ENCODE results near the gene RNF121. TPM values are rescaled to one million over a fixed set of nuclear protein-coding genes. Genes with fewer than 3 reads are reported as not detected.
A peak's percentile ranks its signal among the peaks of the same experiment; 100 is the strongest.

The RNF121 gene
- total RNA-seq, 1 donor from 2014 or later, result 27.8 TPM

DNA sequence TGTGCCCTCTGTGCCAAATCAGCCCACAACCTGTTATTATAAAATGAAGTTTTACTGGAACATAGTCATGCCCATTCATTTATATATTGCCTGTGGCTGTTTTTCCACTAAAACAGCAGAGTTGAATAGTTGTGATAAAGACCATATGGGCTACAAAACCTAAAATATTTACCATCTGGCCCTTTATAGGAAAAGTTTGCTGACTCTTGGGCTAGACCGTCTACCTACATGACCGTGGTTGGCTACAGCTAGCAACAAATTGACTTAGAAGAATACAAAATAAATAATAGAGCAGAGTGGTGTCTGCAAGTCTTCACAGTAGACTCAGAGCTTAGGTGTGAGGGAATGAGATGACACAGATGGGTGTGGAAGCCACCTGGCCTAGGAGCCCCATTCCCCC is 58.7 kb downstream of the RNF121 start:
- no peak for DNase-seq (ENCODE audit: low read depth in 2 of 2)

DNA sequence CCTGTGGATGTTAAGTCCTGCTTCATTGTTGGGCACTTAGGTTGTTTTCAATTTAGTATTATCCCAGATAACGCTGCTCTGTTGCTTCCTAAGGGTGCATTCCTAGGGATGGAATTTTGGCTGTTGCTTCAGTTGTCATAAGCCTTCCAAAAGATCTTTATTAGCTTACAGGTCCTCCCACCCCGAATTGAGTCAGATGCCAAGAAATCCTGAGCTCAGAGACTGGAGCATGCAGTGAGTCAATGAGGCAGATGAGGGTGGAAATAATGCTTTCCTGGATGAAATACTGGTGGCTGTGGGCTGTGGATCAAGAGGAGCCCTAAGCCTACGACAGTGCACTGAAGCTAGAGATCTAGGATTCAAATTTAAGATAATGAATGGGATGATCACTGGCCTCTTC is 59.2 kb downstream of the RNF121 start:
- peak in 1 of 2 donors; percentile 32 for DNase-seq (ENCODE audit: low read depth in 2 of 2)

DNA sequence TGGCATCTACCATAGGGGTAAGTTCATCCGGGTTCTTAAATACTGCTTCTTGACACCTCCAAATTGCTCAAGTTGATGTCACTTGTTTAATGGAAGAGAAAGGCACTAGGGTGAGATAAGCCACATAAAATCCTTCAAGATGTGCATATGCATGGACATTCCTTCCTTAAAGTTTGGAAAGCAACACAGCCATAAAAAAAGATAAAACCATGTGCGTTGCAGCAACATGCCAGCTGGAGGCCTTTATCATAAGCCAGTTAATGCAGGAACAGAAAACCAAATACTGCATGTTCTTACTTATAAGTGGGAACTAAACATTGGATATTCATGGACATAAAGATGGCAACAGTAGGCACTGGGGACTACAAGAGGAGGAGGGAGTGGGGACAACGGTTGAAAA is 61.9 kb downstream of the RNF121 start:
- no peak for DNase-seq (ENCODE audit: low read depth in 2 of 2)

DNA sequence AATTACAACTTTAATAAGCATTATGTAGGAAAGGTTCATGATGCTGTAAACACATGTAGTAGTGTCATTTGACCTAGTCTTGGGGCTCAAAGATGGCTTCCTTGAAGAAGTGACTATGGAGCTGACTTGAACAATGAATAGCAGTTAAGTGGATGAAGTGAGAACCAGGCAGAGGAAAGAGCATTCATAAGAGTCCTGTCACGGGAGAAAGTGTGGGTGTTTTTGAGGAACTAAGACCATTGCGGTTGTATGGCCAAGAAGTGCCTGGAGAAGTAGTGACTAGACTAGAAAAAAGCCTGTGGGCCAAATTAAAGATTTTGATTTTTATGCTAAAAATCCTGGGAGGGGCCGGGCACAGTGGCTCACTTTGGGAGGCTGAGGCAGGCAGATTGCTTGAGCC is 62.6 kb downstream of the RNF121 start:
- DNase-seq (ENCODE audit: low read depth in 2 of 2), result no peak

DNA sequence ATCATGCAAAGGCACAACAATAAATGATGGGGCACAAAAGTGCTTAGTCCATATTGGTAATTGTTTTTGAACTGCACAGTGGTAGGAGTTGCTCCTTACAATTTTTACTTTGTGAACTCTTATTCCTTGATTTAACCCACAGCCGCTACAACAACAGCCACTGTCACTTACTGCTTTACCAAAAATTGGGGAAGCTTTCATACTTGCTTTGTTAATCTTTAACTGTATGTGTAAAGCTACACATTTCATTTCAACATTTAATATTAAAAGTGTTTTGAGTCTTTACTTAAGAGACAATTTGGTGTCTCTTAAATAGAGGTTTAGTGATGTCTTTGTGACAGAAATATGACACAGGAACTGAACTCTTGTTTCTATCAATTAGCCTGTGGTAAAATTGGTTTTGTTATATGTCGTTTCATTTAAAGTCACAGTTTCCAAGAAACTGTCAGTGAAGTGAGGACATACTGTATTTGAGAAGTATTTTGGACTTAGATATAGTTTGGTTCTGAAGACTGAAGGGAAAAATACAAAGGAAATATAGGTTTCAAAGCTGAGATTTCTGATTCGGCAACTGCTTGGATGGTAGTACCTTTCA is 63.4 kb downstream of the RNF121 start:
- no peak for DNase-seq (ENCODE audit: low read depth in 2 of 2)

DNA sequence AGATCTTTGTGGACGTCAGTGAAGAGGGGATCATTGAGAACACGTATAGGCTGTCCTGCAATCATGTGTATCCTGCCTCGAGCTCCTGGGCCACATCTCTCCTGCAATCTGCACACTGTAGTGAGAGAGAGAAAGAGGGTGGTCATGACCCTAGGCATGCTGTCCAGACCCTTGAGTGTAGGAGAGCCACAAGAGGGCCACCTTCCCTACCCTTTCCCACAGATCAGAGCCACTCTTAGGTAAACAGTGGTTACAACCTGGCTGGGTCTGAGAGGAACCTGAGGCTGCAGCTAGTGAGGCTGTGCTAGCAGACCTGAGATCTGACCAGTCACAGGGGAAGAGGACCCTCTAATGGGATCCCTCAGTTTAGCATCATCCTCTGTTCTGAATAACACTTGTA is 65.9 kb downstream of the RNF121 start:
- DNase-seq (ENCODE audit: low read depth in 2 of 2), result no peak

DNA sequence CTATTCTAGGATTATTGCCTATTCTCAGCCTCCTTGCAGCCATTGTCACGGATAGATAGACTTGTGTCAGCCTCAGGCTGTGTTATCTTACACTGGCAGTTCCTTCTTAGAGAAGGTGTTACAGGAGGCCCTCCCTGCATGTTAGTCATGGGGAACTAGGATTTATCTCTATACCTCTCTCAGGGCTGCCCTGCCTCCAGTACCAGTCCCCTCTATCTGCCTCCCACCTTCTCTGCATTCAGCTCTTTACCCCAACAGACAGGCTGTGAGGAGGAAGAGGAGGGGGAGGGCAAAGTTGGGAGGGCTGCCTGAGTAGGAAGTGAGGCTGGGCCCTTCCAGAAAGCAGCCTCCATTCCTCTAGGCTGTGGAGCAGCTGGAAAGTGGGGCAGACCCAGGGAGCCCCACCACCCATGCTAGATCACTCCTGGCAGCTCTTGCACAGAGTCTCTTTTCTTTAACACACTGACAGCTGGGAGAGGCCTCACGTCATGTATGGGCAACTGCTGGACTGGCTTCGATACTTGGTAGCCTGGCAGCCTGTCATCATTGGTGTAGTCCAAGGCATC is 67.0 kb downstream of the RNF121 start:
- no peak for DNase-seq (ENCODE audit: low read depth in 2 of 2)

DNA sequence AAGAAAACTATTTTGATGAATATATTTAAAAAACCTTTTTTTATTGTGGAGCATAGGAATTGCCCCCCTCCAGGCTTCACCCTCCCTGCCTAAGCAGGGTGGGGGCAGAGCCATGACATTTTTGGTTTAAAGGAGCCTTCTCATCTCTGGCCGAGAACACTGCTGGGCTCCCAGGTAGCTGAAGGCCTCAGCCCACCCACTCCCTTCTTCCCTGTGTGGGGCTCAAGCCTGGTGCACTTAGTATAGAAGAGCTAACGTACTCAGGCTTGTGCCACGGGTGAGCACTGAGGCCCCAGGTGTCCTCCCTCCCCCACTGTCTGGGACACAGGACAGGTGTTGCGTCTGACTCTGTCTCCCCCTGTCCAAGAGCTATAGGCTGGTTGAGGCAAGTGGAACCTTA is 67.7 kb downstream of the RNF121 start:
- no peak for DNase-seq (ENCODE audit: low read depth in 2 of 2)

DNA sequence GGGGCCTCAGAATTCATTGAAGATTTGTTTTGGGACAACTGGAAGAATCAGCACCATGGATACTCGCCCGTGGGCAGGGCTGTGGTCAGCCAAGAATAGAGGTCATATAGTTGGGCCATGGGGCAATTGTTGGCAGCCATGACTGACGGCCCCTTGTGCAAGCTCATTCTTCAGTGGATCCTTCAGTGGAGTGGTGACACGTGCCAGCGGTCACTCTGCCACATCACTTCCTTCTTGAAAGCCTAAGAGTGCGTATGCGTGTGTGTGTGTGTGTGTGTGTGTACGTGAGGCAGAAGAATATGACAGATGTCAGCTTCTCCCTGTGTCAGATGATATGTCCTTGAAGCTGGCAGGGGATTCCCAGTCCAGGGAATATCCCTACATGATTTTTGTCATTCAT is 68.1 kb downstream of the RNF121 start:
- DNase-seq (ENCODE audit: low read depth in 2 of 2), result no peak

DNA sequence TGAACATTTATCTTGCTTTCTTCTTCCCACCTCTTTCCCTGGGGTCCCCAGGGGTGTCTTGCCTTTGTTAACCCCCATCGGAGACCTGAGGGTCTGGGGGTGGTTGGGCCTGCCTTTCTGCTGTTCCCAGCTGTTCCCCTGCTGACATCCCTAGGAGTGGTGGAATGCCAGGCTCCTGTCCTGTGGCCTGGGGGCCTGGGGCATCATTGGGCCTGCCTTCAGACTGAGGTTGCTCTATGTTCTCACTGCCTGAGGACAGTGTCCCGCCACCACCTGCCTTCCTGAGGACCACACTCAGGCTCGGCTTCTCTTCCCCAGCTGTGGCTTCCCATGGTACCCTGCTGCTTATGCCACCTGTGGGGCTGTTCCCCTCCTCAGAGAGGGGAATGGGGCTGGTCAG is 68.7 kb downstream of the RNF121 start:
- no peak for DNase-seq (ENCODE audit: low read depth in 2 of 2)

DNA sequence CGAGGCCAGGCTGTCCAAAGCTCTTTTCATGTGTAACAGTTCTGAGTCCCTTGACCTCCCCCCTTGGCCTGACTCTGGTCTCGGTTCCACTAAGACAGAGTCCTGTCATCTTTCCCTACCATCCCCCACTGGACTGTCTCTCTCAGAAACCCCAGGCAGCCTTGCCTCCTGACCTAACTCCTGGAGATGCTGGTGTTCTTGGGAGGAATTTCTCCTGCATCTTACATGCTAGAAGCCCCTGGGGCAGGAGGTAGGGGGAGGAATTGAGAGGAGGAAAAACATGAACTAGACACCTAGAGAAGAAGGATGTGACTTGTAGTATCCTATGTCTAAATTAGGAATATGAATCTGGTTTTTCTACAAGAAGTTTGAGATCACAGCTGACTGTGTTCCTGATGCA is 69.2 kb downstream of the RNF121 start:
- DNase-seq (ENCODE audit: low read depth in 2 of 2), result no peak

DNA sequence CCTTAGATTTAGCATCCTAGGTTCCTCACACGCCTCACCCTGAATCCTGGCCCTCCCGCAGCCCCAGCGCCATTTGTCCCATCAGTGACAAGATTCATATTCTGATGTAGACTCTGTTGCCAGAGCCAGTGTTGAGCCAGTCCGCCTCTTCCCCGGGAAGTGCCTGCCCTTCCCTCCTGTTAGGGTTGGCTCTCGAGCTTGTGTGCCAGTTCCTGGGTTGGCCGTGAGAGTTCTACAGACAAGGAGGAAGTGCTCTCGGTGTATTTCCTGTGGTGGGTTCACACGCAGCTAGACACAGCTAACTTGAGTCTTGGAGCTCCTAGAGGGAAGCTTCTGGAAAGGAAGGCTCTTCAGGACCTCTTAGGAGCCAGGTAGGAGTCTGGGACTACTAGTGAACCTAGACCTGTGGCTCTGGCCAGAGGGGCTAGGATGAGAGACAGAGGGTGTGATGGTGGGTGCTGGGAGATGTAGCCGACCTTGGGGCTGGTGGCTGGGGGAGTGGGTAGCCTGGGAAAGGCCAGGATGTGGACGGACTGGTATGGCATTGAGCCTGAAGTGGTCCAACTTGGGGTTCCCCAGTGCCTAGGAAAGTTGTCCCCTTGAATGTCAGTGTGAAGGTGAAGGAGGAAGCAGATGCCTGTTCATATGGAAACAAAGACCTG is 69.9 kb downstream of the RNF121 start, which contains the start of gene IL18BP:
IL18BP (plus strand) TSS at position 261 of the 662 bp plus-strand sequence. CDS start 1,076 bp downstream, outside the sequence.
- peak; percentile 47 to 70 for DNase-seq (ENCODE audit: low read depth in 2 of 2)

DNA sequence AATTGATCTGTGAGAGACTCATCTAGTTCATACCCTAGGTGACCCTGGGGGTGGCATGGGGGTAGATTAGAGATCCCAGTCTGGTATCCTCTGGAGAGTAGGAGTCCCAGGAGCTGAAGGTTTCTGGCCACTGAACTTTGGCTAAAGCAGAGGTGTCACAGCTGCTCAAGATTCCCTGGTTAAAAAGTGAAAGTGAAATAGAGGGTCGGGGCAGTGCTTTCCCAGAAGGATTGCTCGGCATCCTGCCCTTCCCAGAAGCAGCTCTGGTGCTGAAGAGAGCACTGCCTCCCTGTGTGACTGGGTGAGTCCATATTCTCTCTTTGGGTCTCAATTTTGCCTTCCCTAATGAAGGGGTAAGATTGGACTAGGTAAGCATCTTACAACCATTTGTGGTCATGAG is 70.5 kb downstream of the RNF121 start:
- DNase-seq (ENCODE audit: low read depth in 2 of 2), result peak; percentile 23 to 61

DNA sequence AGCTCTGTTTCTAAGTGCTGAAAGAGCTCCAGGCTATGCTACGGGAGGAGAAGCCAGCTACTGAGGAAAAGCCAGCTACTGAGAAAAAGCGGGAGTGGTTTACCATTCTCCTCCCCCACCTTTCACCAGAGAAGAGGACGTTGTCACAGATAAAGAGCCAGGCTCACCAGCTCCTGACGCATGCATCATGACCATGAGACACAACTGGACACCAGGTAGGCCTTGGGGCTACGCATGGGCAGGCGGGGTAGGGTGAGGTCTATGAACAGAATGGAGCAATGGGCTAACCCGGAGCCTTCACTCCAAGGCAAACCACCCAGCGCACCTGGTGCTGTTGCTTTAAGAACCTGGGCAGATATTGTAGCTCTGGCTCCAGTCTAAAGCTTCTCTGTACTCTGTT is 71.0 kb downstream of the RNF121 start:
- DNase-seq (ENCODE audit: low read depth in 2 of 2), result no peak

DNA sequence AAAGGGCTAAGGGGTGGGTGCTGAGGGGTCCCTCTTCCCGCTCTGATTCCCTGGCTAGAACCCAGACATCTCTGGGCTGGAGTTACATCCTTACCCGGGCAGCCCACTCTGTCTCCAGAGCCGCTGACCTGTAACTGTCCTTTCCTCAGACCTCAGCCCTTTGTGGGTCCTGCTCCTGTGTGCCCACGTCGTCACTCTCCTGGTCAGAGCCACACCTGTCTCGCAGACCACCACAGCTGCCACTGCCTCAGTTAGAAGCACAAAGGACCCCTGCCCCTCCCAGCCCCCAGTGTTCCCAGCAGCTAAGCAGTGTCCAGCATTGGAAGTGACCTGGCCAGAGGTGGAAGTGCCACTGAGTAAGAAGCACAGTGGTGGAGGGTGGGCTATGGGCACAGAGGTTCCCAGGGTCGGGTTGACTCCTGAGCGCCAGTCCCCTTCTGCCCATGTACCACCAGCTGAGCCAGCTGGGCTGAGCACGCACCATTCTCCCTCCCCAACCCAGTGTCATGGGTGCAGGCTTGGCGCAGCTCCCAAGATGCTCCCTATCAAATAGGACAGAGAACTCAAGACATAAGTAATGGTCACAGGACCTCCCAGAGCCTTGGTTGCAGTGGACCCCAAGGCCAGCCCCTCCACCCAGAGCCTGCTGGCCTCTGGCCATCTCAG is 71.5 kb downstream of the RNF121 start:
- no peak for DNase-seq (ENCODE audit: low read depth in 2 of 2)

DNA sequence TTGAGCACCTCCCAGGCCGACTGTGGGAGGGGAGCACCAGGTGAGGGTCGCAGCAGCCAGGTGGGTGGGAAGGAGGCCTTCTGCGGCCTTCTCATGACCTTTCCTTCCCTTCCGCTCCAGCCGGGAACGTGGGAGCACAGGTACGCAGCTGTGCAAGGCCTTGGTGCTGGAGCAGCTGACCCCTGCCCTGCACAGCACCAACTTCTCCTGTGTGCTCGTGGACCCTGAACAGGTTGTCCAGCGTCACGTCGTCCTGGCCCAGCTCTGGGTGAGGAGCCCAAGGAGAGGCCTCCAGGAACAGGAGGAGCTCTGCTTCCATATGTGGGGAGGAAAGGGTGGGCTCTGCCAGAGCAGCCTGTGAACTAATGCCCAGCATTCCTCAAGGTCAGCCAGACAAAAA is 72.4 kb downstream of the RNF121 start:
- DNase-seq (ENCODE audit: low read depth in 2 of 2), result no peak

DNA sequence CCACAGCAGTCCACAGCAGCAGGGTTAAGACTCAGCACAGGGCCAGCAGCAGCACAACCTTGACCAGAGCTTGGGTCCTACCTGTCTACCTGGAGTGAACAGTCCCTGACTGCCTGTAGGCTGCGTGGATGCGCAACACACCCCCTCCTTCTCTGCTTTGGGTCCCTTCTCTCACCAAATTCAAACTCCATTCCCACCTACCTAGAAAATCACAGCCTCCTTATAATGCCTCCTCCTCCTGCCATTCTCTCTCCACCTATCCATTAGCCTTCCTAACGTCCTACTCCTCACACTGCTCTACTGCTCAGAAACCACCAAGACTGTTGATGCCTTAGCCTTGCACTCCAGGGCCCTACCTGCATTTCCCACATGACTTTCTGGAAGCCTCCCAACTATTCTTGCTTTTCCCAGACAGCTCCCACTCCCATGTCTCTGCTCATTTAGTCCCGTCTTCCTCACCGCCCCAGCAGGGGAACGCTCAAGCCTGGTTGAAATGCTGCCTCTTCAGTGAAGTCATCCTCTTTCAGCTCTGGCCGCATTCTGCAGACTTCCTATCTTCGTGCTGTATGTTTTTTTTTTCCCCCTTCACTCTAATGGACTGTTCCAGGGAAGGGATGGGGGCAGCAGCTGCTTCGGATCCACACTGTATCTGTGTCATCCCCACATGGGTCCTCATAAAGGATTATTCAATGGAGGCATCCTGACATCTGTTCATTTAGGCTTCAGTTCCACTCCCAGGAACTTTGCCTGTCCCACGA is 73.2 kb downstream of the RNF121 start:
- no peak for DNase-seq (ENCODE audit: low read depth in 2 of 2)

DNA sequence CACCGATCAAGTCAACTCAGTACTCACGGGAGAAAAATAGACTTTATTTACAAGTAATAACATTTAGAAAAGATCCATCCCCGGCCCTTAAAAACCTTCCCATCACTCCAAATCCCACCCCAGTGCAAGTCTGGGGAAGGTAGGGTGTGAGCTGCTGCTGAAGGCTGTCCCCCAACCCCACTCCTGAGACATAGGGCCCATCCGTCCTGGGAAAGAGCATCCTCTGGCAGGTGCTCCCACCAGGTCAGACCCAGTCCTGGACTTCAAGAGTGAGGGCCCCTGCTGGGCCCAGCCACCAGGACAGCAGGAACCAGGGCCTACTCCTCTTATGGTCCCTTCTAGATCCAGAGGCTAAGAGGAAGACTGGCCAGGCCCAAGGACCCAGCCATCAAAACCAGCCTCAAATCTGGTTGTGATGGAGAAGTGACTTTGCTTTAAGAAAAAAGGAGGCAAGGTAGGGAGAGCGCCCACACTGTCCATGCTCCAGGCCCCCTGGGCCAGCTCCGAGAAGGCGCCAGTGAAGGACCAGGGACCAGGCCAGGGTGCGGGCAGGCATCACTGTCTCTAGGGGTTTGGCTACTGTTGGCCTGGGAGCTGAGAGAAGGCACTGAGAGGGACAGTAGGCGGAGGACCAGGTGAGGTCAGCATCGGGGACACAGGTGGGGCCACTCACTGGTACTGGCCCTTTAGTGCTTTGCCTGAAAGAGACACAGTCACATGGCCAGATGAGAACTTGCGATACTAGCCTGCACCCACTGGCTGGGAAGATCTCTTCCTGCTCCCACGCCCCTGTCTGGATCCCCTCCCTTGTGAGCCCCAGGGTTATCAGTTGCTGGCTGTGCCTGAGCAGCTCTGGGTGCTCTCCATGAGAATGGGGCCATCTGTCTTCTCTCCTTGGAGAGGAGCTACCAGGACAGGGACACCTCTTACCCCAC is 74.3 kb downstream of the RNF121 start:
- DNase-seq (ENCODE audit: low read depth in 2 of 2), result no peak

DNA sequence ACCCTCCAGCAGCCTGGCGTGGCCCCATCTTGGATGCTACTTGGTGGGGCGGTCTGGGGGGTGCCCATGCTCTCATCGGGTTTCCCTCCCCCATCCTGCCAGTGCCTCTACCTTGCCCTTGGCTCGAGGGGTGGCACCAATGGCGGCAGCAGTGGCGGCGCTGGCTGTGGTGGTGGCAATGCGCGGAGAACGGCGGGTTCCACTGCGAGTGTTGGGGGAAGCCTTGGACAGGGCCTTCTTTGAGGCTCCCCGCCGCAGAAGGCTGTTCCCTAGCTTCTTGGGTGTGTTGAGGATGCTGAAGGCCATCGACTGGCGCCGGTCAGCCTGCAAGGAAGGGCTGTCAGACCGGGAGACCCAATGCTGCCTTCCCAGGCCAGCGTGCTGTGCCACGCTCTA is 74.9 kb downstream of the RNF121 start:
- no peak for DNase-seq (ENCODE audit: low read depth in 2 of 2)

DNA sequence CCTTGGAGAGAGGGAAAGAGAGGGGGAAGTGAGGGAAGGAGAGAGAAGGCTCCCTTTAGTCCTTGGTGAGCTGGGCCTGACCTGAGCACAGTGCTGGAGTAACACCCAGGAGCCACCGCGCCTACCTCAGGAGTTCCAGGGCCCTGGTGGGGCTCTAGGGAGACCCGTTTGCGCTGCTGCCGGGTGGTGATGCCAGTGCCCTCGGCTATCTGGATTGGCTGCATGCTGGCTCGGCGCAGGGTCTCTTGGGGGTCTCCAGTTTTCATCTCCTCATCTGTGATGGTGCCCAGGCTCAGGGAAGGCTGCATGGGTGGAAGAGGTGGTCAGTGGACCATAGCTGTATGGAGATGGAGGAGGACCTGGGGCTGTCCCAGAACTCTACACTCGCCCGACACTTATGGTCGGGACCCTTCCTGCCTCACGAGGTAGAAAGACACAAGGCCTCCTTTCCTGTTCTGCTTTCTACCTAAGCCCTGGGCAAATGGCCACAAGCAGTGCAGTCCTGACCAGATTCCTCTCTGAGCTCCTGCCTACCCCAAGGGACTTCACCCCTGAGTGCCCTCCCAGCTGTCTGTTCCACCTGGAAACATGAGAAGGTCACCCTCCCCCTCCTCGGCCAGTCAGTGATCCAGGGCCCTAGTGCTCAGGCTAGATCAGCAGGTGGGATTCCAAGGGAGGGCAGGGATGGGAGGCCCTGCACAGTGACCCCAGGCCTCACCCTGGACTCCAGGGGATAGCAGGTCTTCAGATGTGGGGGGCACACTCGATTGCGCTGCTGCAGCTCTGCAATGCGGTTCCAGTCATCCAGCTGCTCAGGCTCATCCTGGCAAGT is 75.9 kb downstream of the RNF121 start:
- DNase-seq (ENCODE audit: low read depth in 2 of 2), result no peak
